HG03521 (cell line): Measurements from ENCODE around the gene HMGCS1.
"Not testable (repeated sequence)": the region's sequence is repeated elsewhere in the genome, so short reads cannot be mapped to it uniquely, and the experiment has no call there.

Source experiments
- ATAC-seq: cut with Tn5 transposase; IDR thresholded peaks from one replicate; pipeline ENCODE4 v1.9.1; 2021; ENCODE audit warnings: mild to moderate bottlenecking, moderate library complexity; ENCODE audit not compliant: unreplicated experiment

Gene HMGCS1

DNA sequence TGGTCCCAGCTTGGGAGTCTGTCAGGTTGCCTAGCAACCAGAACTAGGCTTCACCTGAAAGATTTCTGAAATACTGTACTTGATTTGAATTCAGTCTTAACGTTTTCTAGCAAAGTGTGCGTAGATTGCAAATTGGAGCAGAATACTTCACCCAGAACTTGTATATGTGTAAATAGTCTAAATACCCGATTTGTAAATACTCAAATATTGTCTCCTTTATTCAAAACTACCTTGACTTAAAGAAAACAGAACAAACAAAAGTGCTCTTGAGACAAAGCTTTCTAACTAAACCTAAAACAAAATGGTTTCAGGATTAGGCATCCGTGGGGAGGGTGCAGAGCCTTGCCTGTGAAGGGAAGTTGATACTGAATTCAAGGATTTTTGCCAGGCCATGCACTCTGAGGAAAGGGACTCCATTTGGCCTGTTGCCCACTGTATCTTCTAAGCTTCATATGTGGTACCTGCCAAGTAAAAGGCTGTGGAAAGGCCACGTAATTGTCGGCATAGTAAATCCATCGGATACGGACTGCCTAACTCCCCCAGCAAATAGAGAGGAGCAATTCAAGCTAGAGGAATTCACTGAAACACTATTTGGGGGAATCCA, 744 bp upstream of the HMGCS1 start:
- ATAC-seq, result no peak

DNA sequence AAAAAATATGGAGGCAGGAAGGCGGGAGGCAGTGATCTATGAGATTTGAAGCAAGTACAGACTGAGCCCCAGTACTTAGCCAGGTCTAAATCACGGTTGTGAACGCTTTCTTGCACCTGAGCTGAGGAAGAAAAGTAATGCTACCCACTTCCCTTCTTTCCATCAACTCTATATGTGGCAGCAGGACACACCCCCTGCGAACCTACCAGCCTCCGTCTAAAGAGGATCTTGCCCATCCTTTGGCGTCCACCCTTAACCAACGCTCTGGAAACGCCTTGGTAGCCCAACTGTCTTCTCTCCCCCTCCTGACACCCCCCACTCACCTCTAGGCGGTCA, 545 bp downstream of the HMGCS1 start:
- peak; percentile 1 for ATAC-seq

- no peak for ATAC-seq
Observed at GRCh38 chr5:43312076-43312661, 1.0 kb downstream of the HMGCS1 start.

GRCh38 chr5:43309637-43310036, 3.6 kb downstream of the HMGCS1 start:
- no peak for ATAC-seq

- ATAC-seq, result no peak
Observed at GRCh38 chr5:43309122-43309521, 4.1 kb downstream of the HMGCS1 start.

- not testable (repeated sequence) for ATAC-seq
Observed at GRCh38 chr5:43306954-43307353, 6.3 kb downstream of the HMGCS1 start.

- ATAC-seq, result no peak
Observed at GRCh38 chr5:43305948-43306565, 7.2 kb downstream of the HMGCS1 start.

DNA sequence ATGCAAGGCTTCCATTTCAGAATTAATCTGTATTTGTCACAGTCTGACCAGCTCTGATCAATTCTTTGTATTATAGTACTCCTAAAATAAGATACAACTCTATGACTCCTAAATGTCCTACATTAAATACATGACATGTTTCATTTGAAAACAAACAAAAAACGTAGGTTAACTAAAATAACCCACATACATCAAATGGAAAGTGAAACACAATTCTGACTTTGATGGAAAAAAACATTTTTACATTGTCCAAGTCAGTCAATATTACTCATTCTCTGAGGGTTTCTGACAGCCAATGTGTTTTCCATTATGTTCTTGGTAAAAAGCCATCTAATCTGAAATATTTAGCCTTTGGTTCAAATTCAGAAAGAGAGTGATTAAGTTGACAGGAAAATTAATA, 8.7 kb downstream of the HMGCS1 start:
- ATAC-seq, result no peak

DNA sequence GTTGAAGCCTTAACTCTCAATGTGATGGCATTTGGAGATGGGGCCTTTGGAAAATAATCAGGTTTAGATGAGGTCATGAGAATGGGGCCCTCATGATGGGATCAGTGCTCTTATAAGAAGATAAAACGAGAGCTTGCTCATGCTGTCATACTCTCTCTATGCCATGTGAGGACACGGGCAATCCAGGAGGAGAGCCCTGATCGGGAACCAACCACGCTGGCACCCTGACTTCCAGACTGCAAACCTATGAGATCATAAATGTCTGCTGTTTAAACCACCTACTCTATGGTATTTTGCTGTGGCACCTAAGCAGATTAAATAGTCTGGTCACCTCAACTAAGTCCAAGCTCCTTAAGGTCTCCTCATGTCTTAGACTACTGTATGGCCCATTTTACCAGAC, 10.0 kb downstream of the HMGCS1 start:
- ATAC-seq, result no peak

DNA sequence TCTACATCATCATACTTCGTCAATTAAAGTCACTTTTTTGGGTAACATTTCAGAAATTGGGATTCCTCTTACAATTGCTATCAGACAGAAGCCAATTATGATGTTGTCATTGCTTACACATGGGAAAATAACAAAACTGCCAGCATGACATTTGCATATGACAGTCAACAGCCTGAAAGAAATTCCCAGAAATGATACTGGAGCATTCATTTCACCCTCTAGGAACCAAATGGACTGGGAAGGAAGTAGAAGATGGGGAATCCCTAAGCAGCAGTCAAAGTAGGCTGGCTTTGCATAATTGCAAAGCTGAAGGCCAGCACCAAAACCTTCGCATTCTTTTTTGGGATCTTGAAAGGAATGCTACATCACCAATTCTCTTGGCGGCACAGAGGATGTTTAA, 10.7 kb downstream of the HMGCS1 start:
- ATAC-seq, result no peak

GRCh38 chr5:43301653-43302091, 11.5 kb downstream of the HMGCS1 start:
- no peak for ATAC-seq

- ATAC-seq, result no peak
Observed at GRCh38 chr5:43300112-43300511, 13.1 kb downstream of the HMGCS1 start.

DNA sequence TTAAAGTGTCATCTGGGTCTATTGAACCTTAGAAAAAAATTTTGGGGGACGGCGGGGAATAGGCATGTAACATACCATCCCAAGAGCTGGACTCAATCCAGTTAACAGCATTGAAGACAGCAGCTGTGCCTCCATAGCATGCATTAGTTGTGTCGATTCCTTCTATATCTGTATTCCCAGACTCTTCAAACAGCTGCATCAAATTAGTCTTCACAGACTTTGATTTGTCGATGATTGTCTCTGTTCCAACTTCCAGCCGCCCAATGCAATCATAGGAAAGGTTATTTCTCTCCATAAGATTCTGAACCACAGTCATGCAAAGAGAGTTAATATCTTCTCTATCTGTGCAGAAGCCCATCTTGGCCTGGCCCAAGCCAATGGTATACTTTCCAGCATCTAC, 14.8 kb downstream of the HMGCS1 start:
- ATAC-seq, result no peak

GRCh38 chr5:43296835-43297234, 16.4 kb downstream of the HMGCS1 start:
- no peak for ATAC-seq

- no peak for ATAC-seq
Observed at GRCh38 chr5:43295202-43295601, 18.0 kb downstream of the HMGCS1 start.

- no peak for ATAC-seq
Observed at GRCh38 chr5:43294226-43294625, 19.0 kb downstream of the HMGCS1 start.

- ATAC-seq, result no peak
Observed at GRCh38 chr5:43290726-43291125, 22.5 kb downstream of the HMGCS1 start.

- ATAC-seq, result no peak
Observed at GRCh38 chr5:43288269-43288831, 24.9 kb downstream of the HMGCS1 start.

- ATAC-seq, result no peak
Observed at GRCh38 chr5:43287493-43287892, 25.7 kb downstream of the HMGCS1 start.

- no peak for ATAC-seq
Observed at GRCh38 chr5:43286623-43287022, 26.6 kb downstream of the HMGCS1 start.

GRCh38 chr5:43281840-43282658, 31.2 kb downstream of the HMGCS1 start:
- no peak for ATAC-seq
